Kidney capillary endothelial cell (primary cell): ENCODE results near the gene RGS14.
"Not testable (repeated sequence)": the region's sequence is repeated elsewhere in the genome, so short reads cannot be mapped to it uniquely, and the experiment has no call there.

Experiments
- DNase-seq: peaks from one replicate; pipeline ENCODE4 v3.0.0-alpha.2; 2018; ENCODE audit warnings: low spot score

The RGS14 gene

GRCh38 chr5:177327539-177328522 is 29.9 kb upstream of the RGS14 start:
- DNase-seq = no peak

GRCh38 chr5:177328545-177329231 is 29.0 kb upstream of the RGS14 start:
- DNase-seq = no peak

DNA sequence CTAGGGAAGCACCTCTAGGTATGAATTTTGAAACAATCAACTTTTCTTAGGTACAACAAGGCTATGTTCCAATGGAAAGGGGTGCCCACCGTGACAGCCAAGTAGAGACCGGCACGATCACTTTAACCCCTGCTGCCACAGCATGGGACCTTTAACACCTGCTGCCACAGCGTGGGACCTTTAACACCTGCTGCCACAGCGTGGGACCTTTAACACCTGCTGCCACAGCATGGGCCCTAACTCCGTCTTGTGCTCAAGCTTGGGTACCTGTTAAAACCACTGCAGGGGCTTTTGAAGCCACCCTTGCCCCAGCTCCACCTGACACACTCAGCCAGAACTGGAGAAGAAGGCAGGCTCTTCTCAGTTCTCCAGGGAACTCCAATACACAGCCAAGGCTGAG is 27.8 kb upstream of the RGS14 start:
- no peak for DNase-seq

DNA sequence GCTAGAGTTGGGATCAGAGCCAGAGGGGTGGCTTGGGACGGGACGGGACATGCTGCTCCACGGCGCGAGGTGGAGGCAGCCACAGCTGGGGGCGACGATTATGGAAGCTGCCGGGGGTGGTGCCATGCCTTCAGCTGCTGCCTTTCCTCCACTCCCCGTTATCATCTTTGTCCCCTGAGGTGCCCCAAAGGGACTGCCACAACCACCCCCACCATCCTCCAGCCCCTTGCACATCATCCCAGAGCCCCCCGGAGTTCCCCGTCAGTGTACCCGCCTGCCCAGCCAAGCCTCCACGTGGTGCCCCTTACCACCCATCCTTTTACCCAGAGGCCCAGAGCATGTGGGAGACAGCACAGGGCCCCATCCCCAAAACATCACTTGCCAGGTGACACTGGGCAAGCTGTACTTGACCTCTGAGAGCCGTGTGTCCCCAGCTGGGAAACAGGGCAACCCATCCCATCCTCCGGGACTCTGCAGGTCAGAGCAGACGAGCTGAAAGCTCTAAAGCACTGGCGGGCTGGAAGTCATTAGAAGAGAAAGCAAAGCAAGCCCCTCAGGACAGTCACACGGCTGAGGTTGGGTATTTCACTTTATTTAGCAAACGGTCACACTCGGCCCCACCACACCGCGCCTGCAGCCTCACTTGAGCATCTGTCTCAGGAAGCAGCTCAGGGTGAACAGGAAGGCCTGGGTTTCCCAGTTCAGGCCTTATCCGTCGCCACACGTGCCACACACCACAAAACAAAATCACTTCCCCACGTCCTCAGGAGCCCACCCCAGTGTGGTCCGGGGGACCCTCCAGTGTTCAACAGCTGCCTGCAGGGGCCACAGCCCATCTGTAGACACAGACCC is 26.5 kb upstream of the RGS14 start:
- DNase-seq = no peak

- DNase-seq = no peak
These were observed 25.5 kb upstream of the RGS14 start for GRCh38 chr5:177332031-177332895.

DNA sequence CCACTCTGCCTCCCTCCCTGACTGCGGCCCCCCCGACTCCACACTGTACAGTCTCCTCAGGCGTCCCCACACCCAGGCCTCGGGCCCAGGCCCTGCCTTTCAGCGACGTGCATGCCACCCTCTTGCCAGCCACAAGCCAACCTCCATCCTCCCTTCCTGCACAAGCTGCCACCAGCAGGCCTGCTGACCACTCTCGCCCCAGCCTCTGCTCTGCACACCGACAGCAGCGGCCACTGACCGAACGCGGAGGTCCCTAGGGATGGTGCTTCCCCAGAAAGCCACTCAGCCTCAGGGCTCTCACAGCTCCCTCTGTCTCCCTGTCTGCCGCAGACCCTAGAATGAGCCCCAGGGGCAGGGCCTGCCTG is 24.8 kb upstream of the RGS14 start:
- DNase-seq = no peak

DNA sequence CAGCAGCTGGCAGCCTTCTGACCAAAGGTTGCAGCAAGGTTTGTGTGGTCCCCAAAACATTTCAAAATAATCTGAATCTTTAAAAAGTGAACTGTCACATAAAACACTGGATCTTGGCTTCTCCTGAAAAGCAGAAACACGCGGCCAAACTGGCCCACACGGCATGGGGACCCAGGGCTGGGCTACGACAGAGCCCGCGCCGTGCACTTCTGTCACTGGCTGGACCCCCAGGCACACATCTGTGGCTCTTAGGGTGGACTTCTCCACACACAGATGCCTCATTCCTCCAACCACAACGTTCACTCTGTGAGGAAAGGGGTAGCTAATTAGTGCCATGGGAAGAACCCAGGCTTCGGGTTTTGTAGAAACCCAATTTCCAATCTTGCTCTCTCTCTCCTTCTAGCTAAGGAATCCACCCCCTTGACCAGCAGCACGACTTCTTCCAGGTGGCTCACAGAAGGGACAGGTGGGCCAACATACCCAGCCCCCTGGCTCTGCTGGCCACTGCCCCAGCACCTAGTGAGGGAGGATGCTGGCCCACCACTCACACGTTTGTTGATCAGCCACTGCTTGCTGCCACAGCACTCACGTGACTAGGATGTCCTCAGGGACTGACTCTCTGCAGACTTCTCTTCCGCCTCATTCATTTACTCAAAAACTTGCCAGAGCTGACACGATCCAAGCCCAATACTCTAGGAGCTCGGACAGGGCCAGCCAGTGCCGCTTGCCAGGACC is 24.1 kb upstream of the RGS14 start:
- no peak for DNase-seq

GRCh38 chr5:177334155-177334551 is 23.6 kb upstream of the RGS14 start:
- DNase-seq = no peak

DNA sequence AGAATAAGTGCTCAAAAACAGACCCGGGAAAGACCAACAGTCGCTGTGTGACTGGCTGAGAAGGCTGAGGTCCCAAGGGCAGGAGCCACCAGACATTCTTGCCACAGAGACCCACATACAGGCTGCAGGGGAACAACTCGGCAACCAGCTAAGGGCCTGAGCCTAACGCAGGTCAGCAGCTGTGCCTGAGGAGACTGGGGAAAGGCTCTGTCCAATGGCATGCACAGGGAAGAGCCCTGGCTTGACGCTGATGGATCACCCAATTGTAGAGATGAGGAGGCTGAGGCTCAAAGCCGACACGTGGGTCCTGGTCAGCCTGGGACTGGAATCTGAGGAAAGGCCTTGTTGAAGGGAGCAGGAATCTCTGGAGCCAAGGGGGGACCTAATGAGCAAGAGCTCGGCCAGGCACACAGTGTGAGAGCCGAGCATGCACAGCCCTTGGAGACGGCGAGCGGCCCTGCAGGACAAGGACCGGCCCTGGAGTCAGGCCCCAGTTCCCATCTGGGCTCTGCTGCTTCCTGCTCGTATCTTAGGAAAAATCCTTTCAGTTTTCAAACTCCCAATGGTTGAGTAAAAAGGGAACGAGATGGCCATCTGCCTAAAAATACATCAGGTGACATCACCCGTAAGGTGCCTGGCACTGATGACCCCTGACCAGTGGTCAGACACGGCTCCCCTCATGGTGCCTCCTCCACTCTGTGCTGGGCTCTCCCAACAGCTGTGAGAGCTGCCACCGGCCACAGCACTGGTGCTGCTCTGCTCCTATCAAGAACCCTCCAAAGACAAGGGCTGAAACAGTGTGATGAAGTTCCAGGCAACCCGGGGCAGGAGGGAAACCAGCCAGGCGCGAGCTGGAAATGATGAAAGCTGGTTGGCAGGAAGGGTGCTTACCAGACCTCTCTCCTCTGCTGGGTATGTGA is 22.7 kb upstream of the RGS14 start:
- DNase-seq = no peak

- DNase-seq = no peak
These were observed 22.0 kb upstream of the RGS14 start for GRCh38 chr5:177335701-177336065.

DNA sequence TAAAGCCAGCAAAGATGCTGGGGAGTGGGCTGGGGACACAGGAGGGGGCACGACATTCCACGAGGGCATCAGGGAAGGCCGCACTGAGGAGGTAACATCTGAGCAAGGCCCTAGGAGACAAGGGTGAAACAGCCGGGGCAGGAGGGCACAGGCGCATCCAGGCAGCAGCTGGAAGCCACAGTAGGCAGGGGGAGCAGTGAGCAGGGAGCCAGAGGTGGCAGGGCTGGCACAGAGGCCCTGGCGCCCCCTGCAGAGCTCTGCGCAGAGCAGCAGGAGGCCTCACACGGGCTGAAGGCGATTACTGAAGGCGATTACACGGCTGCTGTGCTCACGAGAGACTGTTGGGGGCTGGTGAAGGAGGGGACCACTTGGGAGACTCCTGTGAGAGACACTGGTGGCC is 21.6 kb upstream of the RGS14 start:
- no peak for DNase-seq

DNA sequence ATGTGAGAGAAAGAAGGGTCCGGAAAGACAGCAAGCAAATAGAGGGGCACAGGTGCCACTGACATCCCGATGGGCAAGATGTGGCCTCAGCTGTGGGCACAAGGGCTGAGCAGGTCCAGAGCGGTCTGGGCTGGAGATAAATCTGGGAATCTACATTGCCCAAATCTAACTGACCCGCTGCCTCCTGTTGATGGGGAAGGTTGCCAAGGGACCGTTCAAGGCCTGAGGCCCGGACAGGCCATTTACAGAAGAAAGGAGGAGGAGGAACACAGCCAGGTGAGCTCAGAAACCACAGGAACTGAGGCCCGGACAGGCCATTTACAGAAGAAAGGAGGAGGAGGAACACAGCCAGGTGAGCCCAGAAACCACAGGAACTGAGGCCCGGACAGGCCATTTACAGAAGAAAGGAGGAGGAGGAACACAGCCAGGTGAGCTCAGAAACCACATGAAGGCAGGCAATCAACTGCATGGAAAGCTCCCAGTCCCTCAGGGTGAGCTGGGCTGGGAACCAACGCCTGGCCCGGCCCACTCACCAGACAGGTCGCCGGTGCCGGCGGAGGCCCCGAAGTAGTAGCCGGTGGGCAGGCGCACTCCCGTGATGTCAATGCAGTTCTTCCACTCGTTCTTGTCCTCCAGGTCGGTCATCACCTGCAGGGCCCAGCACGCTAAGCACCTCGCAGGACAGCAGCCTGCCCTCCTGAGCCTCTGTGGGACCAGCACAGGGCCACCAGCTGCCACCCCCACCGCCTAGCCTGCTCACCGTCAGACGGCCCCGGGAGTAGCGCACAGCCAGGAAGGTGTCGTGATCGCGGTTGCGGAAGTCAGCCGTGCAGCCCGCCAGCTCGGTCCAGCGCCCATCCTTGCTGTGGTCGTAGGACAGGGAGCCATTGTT is 20.9 kb upstream of the RGS14 start:
- no peak for DNase-seq

DNA sequence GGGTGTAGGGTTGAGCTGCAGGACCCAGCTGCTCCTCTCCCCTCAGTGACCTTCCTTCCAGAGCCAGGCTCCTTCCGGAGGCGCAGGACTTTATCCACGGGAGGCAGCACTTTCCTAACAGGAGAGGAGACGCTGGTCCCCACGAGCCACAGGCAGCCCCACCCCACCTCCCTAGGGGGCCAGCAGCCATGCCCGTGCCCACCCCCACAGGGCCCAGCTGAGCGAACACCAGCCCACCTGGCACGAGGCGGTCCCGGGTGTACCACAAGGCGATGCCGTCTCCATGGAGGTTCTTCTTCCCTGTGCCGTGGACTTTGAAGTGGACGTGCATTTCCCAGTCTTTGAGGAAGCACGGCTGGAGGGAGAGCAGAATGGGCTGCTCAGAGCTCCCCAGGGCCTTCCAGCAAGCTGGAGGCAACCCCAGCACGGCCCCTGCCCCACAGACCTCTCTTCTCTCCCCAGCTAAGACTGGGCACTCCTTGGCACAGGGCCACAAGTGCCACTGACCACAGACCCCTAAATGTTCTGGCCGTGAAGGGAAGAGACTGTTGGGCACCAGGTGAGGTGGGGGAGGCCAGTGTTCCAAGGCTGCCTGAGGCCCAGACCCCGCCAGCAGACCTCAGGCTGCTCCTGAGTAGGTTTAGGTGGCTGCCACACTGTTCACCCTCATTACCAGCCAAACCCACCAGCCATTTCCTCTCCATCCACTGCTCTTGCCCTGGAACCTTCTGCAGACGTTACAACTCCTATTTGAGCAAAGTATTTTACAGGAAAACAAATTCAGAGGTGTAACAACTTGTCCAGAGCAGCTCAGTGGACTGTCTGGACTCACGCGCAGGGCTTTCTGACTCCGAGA is 19.2 kb upstream of the RGS14 start:
- no peak for DNase-seq

DNA sequence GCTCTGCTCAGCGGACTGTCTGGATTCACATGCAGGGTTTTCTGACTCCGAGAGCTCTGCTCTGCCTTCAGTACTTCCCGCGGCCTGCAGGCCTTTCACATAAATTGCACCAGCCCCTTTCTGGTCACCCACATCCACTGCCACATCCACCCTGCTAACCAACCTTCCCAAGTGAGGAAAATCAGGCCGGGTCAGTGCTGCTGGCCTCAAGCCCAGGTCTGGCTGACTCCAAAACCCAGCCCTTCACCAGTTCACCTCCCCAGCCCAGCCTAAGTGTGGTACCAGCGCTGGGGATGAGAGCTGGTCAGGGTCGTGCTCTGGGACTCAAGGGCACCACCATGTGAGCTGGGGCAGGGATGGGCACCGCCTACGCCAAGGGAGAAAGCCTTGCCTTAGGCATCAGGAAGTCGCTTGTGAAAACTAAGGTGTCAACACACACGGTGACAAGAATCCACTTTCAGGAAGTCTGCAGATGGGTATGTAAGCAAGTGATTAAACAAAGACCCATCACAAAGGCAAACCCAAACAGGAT is 18.6 kb upstream of the RGS14 start:
- peak; percentile 46 for DNase-seq

- not testable (repeated sequence) for DNase-seq
These were observed 14.7 kb upstream of the RGS14 start for GRCh38 chr5:177343000-177343399.

DNA sequence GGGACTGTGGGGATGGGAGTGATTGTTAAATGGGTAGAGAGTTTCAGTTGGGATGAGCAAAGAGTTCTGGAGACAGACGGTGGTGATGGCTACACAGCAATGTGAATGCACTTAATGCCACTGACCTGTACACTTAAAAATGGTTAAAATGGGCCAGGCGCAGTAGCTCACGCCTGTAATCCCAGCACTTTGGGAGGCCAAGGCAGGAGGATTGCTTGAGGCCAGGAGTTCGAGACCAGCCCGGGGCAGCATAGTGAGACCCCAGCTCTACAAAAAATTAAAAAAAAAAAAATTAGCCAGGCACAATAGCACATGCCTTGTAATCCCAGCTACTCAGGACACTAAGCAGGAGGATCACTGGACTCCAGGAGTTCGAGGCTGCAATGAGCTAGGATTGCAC is 13.9 kb upstream of the RGS14 start:
- DNase-seq = no peak

GRCh38 chr5:177344891-177345290 is 12.8 kb upstream of the RGS14 start:
- DNase-seq = no peak
